ENCODE measurements around the gene NFX1.

Gene NFX1

GRCh38 chr9:33290247-33291030 lies at the start of gene NFX1:
TSS of gene NFX1 (plus strand) at chr9:33290516. CDS start at chr9:33290573, 57 bp downstream.
- DNase-seq = peak; percentile 99

GRCh38 chr9:33241298-33241697 lies 49.0 kb upstream of the NFX1 start:
- DNase-seq = no peak

- DNase-seq = no peak
These were observed 47.6 kb upstream of the NFX1 start for GRCh38 chr9:33242609-33243134.

- no peak for DNase-seq
These were observed 46.1 kb upstream of the NFX1 start for GRCh38 chr9:33244137-33244784.

- no peak for DNase-seq
These were observed 45.0 kb upstream of the NFX1 start for GRCh38 chr9:33245341-33245740.

- no peak for DNase-seq
These were observed 44.0 kb upstream of the NFX1 start for GRCh38 chr9:33246269-33246860.

GRCh38 chr9:33248606-33249005 lies 41.7 kb upstream of the NFX1 start:
- DNase-seq = no peak

GRCh38 chr9:33249087-33249658 lies 41.1 kb upstream of the NFX1 start:
- no peak for DNase-seq

GRCh38 chr9:33249983-33250382 lies 40.3 kb upstream of the NFX1 start:
- DNase-seq = no peak

GRCh38 chr9:33250458-33250995 lies 39.8 kb upstream of the NFX1 start:
- DNase-seq = no peak

- DNase-seq = no peak
These were observed 36.1 kb upstream of the NFX1 start for GRCh38 chr9:33254211-33254610.

GRCh38 chr9:33255014-33255413 lies 35.3 kb upstream of the NFX1 start:
- DNase-seq = no peak

GRCh38 chr9:33255471-33255870 lies 34.8 kb upstream of the NFX1 start:
- DNase-seq = no peak

- DNase-seq = no peak
These were observed 34.1 kb upstream of the NFX1 start for GRCh38 chr9:33256236-33256635.

- no peak for DNase-seq
These were observed 33.0 kb upstream of the NFX1 start for GRCh38 chr9:33257276-33257675.

GRCh38 chr9:33260372-33260771 lies 29.9 kb upstream of the NFX1 start:
- DNase-seq = no peak

GRCh38 chr9:33263131-33264002 lies 26.9 kb upstream of the NFX1 start:
- DNase-seq = no peak

GRCh38 chr9:33264003-33264472 lies 26.3 kb upstream of the NFX1 start:
- DNase-seq = peak; percentile 37 to 54

- DNase-seq = peak; percentile 100
These were observed 25.7 kb upstream of the NFX1 start, which contains the start of the genes BAG1 and CHMP5 for GRCh38 chr9:33264473-33265177. TSS of gene BAG1 (minus strand) at chr9:33264708. TSS of gene CHMP5 (plus strand) at chr9:33265049. CDS start at chr9:33265079, 30 bp downstream.

GRCh38 chr9:33265211-33265865 lies 25.0 kb upstream of the NFX1 start:
- DNase-seq = peak; percentile 39 to 66
